GM19463 (cell line): Measurements from ENCODE around the gene RIN2.

Experiments used
- ATAC-seq: cut with Tn5 transposase; IDR thresholded peaks from one replicate; pipeline ENCODE4 v1.9.1; 2021; ENCODE audit warnings: mild to moderate bottlenecking, moderate library complexity; ENCODE audit not compliant: unreplicated experiment

RIN2 gene

GRCh38 chr20:19761841-19762240, 3.8 kb downstream of the RIN2 start:
- ATAC-seq = no peak

GRCh38 chr20:19764207-19764606, 6.1 kb downstream of the RIN2 start:
- ATAC-seq = no peak

GRCh38 chr20:19765266-19765665, 7.2 kb downstream of the RIN2 start:
- no peak for ATAC-seq

GRCh38 chr20:19765913-19766312, 7.9 kb downstream of the RIN2 start:
- no peak for ATAC-seq

- ATAC-seq = no peak
These were observed 9.0 kb downstream of the RIN2 start for GRCh38 chr20:19767070-19767469.

- ATAC-seq = no peak
These were observed 10.3 kb downstream of the RIN2 start for GRCh38 chr20:19768325-19768842.

GRCh38 chr20:19769507-19769906, 11.4 kb downstream of the RIN2 start:
- ATAC-seq = no peak

- ATAC-seq = no peak
These were observed 12.3 kb downstream of the RIN2 start for GRCh38 chr20:19770375-19770774.

- no peak for ATAC-seq
These were observed 13.0 kb downstream of the RIN2 start for GRCh38 chr20:19771031-19771430.

GRCh38 chr20:19773471-19773870, 15.4 kb downstream of the RIN2 start:
- no peak for ATAC-seq

- no peak for ATAC-seq
These were observed 16.3 kb downstream of the RIN2 start for GRCh38 chr20:19774135-19774933.

GRCh38 chr20:19775353-19776253, 17.5 kb downstream of the RIN2 start:
- no peak for ATAC-seq

- no peak for ATAC-seq
These were observed 19.3 kb downstream of the RIN2 start for GRCh38 chr20:19777315-19777714.

GRCh38 chr20:19777981-19778380, 19.9 kb downstream of the RIN2 start:
- ATAC-seq = no peak

- no peak for ATAC-seq
These were observed 20.3 kb downstream of the RIN2 start for GRCh38 chr20:19778404-19778803.

- no peak for ATAC-seq
These were observed 21.6 kb downstream of the RIN2 start for GRCh38 chr20:19779634-19780033.

GRCh38 chr20:19780261-19780660, 22.2 kb downstream of the RIN2 start:
- ATAC-seq = no peak

GRCh38 chr20:19781235-19781634, 23.2 kb downstream of the RIN2 start:
- ATAC-seq = no peak

GRCh38 chr20:19782669-19783068, 24.6 kb downstream of the RIN2 start:
- ATAC-seq = no peak

GRCh38 chr20:19783966-19784401, 25.9 kb downstream of the RIN2 start:
- ATAC-seq = no peak

- ATAC-seq = no peak
These were observed 26.6 kb downstream of the RIN2 start for GRCh38 chr20:19784511-19785172.
